IMR-90 (cell line): ENCODE measurements around the gene UNC79. TPM values are rescaled to one million over a fixed set of nuclear protein-coding genes. Genes with fewer than 3 reads are reported as not detected.

Source experiments
- ATAC-seq: fragments of 200-7000 bp; cut with Tn5 transposase; 2 replicates; pipeline ENCODE4 v1.9.1; 2020; ENCODE audit warnings: low read depth, mild to moderate bottlenecking, moderate library complexity
- BruUV-seq: library from RNA; stranded (reverse); fragments of 400-500 nt; replicated peaks from 2 replicates; lab custom pipeline; 2021; lab: Mats Ljungman, UMichigan
- CTCF ChIA-PET: fragments of 300-600 bp; formaldehyde crosslinking; extraction: SDS; loops from one replicate; lab custom pipeline; 2021; ENCODE audit warnings: antibody characterized with exemption; lab: Yijun Ruan, JAX
- POLR2A ChIA-PET: fragments of 300-600 bp; sonication (Branson Sonifier 250); formaldehyde crosslinking; loops from one replicate; lab custom pipeline; 2022; ENCODE audit warnings: antibody characterized with exemption; ENCODE audit not compliant: unreplicated experiment; lab: Charles Lee
- DNase-seq: peaks from one replicate; pipeline ENCODE4 v3.0.0; 2013
- H2AFZ ChIP-seq: replicated peaks from 2 replicates; pipeline ENCODE3; 2013; ENCODE audit warnings: low read length, mild to moderate bottlenecking; ENCODE audit not compliant: poor library complexity
- H2AK5ac ChIP-seq: 2 replicates; pipeline ENCODE4 v1.6.1; 2013; ENCODE audit warnings: low read depth, low read length, inconsistent platforms
- H2AK9ac ChIP-seq: replicated peaks from 2 replicates; pipeline ENCODE3; 2013; ENCODE audit warnings: mild to moderate bottlenecking, low read depth, low read length, moderate library complexity; ENCODE audit not compliant: poor library complexity
- H2BK120ac ChIP-seq: 2 replicates; pipeline ENCODE4 v1.6.1; 2013; ENCODE audit warnings: low read depth, low read length, inconsistent platforms
- H2BK15ac ChIP-seq: 3 replicates; pipeline ENCODE4 v1.6.1; 2013; ENCODE audit warnings: low read depth, low read length, inconsistent platforms
- H2BK20ac ChIP-seq: 2 replicates; pipeline ENCODE4 v1.6.1; 2013; ENCODE audit warnings: low read depth, mild to moderate bottlenecking, inconsistent platforms, low read length, moderate library complexity
- H2BK5ac ChIP-seq: 2 replicates; pipeline ENCODE4 v1.6.1; 2013; ENCODE audit warnings: mild to moderate bottlenecking, low read depth, low read length, inconsistent platforms; ENCODE audit not compliant: poor library complexity, severe bottlenecking
- H3K14ac ChIP-seq: replicated peaks from 2 replicates; pipeline ENCODE4 v1.6.1; 2013; ENCODE audit warnings: low read depth, low read length, inconsistent platforms
- H3K18ac ChIP-seq: 2 replicates; pipeline ENCODE4 v1.6.1; 2013; ENCODE audit warnings: low read depth, low read length, control low read depth
- H3K23ac ChIP-seq: 2 replicates; pipeline ENCODE4 v1.6.1; 2013; ENCODE audit warnings: low read depth, low read length, inconsistent platforms
- H3K27ac ChIP-seq: 2 replicates; pipeline ENCODE4 v1.5.1; 2013; ENCODE audit warnings: mild to moderate bottlenecking, control low read depth, low read length; ENCODE audit not compliant: insufficient read depth
- H3K27me3 ChIP-seq: 2 replicates; pipeline ENCODE4 v1.6.1; 2013; ENCODE audit warnings: low read length; ENCODE audit not compliant: control insufficient read depth, insufficient read depth
- H3K36me3 ChIP-seq: 2 replicates; pipeline ENCODE4 v1.6.1; 2013; ENCODE audit warnings: low read length, mixed read lengths; ENCODE audit not compliant: control insufficient read depth, insufficient read depth
- H3K4ac ChIP-seq: 2 replicates; pipeline ENCODE4 v1.6.1; 2013; ENCODE audit warnings: low read depth, low read length, inconsistent platforms
- H3K4me1 ChIP-seq: 2 replicates; pipeline ENCODE4 v1.6.1; 2013; ENCODE audit warnings: low read length, mixed read lengths; ENCODE audit not compliant: control insufficient read depth, insufficient read depth
- H3K4me2 ChIP-seq: 2 replicates; pipeline ENCODE4 v1.6.1; 2013; ENCODE audit warnings: low read depth, mild to moderate bottlenecking, control low read depth, low read length, moderate library complexity
- H3K4me3 ChIP-seq: 2 replicates; pipeline ENCODE4 v1.5.1; 2013; ENCODE audit warnings: low read depth, mild to moderate bottlenecking, control low read depth, low read length, moderate library complexity; ENCODE audit not compliant: insufficient read depth
- H3K56ac ChIP-seq: 2 replicates; pipeline ENCODE4 v1.6.1; 2013; ENCODE audit warnings: low read length, inconsistent platforms; ENCODE audit not compliant: insufficient read depth; ENCODE audit errors: extremely low read depth
- H3K79me1 ChIP-seq, 2 experiments: 2 replicates each; pipeline ENCODE4 v1.6.1; 2013; ENCODE audit warnings: low read length in 2 of 2, inconsistent platforms in 1 of 2, low read depth in 1 of 2
- H3K9ac ChIP-seq: 2 replicates; pipeline ENCODE4 v1.6.1; 2013; ENCODE audit warnings: low read depth, low read length, control low read depth
- H3K9me1 ChIP-seq: 2 replicates; pipeline ENCODE4 v1.6.1; 2013; ENCODE audit warnings: low read length, inconsistent platforms; ENCODE audit not compliant: insufficient read depth
- H3K9me3 ChIP-seq: 2 replicates; pipeline ENCODE4 v1.6.1; 2013; ENCODE audit warnings: low read length; ENCODE audit not compliant: control insufficient read depth, insufficient read depth
- H4K20me1 ChIP-seq: 2 replicates; pipeline ENCODE4 v1.6.1; 2013; ENCODE audit warnings: low read length, inconsistent platforms; ENCODE audit not compliant: insufficient read depth
- H4K5ac ChIP-seq: 2 replicates; pipeline ENCODE4 v1.6.1; 2013; ENCODE audit warnings: mild to moderate bottlenecking, low read depth, low read length, control low read depth
- H4K8ac ChIP-seq, 2 experiments: 2 replicates each; pipeline ENCODE4 v1.6.1; 2013; ENCODE audit warnings: low read depth in 2 of 2, low read length in 2 of 2, control low read depth in 1 of 2, inconsistent platforms in 1 of 2
- H4K91ac ChIP-seq: 2 replicates; pipeline ENCODE4 v1.6.1; 2013; ENCODE audit warnings: low read depth, low read length, inconsistent platforms; ENCODE audit not compliant: insufficient read depth
- BHLHE40 ChIP-seq: fragments of 150-350 bp; IDR thresholded peaks from 2 replicates; pipeline ENCODE4 v1.6.1; 2016; ENCODE audit warnings: mild to moderate bottlenecking, low read depth, low read length
- CEBPB ChIP-seq: IDR thresholded peaks from 2 replicates; pipeline ENCODE4 v1.6.1; 2012; ENCODE audit warnings: low read depth, low read length, improper control_type of control experiment
- CHD1 ChIP-seq: IDR thresholded peaks from 2 replicates; pipeline ENCODE4 v1.6.1; 2012; ENCODE audit warnings: low read depth, low read length, improper control_type of control experiment
- CTCF ChIP-seq: conservative IDR thresholded peaks from 2 replicates; pipeline ENCODE4 v1.5.1; 2012; ENCODE audit warnings: mild to moderate bottlenecking, low read depth, low read length, improper control_type of control experiment
- ELK1 ChIP-seq: fragments of 150-350 bp; IDR thresholded peaks from 2 replicates; pipeline ENCODE4 v1.6.1; 2016; ENCODE audit warnings: low read depth, mild to moderate bottlenecking, low read length, moderate library complexity, borderline replicate concordance
- FOS ChIP-seq: fragments of 150-350 bp; IDR thresholded peaks from 2 replicates; pipeline ENCODE4 v1.6.1; 2016; ENCODE audit warnings: low read depth, low read length
- MAFK ChIP-seq: IDR thresholded peaks from 2 replicates; pipeline ENCODE4 v1.6.1; 2012; ENCODE audit warnings: low read depth, low read length, improper control_type of control experiment
- MAZ ChIP-seq: IDR thresholded peaks from 2 replicates; pipeline ENCODE4 v1.6.1; 2012; ENCODE audit warnings: low read depth, mild to moderate bottlenecking, low read length, improper control_type of control experiment, moderate library complexity, borderline replicate concordance
- MXI1 ChIP-seq: IDR thresholded peaks from 2 replicates; pipeline ENCODE4 v1.6.1; 2012; ENCODE audit warnings: low read depth, mild to moderate bottlenecking, low read length, moderate library complexity, borderline replicate concordance
- NFE2L2 ChIP-seq: fragments of 150-350 bp; IDR thresholded peaks from 2 replicates; pipeline ENCODE4 v1.6.1; 2016; ENCODE audit warnings: low read depth, mild to moderate bottlenecking, low read length
- POLR2A ChIP-seq: IDR thresholded peaks from 2 replicates; pipeline ENCODE4 v1.6.1; 2012; ENCODE audit warnings: mild to moderate bottlenecking, low read depth, low read length
- RAD21 ChIP-seq: IDR thresholded peaks from 2 replicates; pipeline ENCODE4 v1.6.1; 2012; ENCODE audit warnings: low read length, improper control_type of control experiment
- RCOR1 ChIP-seq: IDR thresholded peaks from 2 replicates; pipeline ENCODE4 v1.6.1; 2012; ENCODE audit warnings: mild to moderate bottlenecking, low read length, improper control_type of control experiment; ENCODE audit not compliant: insufficient replicate concordance
- RFX5 ChIP-seq: IDR thresholded peaks from 2 replicates; pipeline ENCODE4 v1.8.0; 2012; ENCODE audit warnings: low read depth, mild to moderate bottlenecking, low read length, moderate library complexity
- SMC3 ChIP-seq: fragments of 150-350 bp; IDR thresholded peaks from 2 replicates; pipeline ENCODE4 v1.6.1; 2016; ENCODE audit warnings: low read depth, mild to moderate bottlenecking, antibody characterized with exemption, low read length, moderate library complexity
- USF2 ChIP-seq: fragments of 150-350 bp; IDR thresholded peaks from 2 replicates; pipeline ENCODE4 v1.6.1; 2017; ENCODE audit warnings: mild to moderate bottlenecking, antibody characterized with exemption, low read length, low read depth
- WGBS, 2 experiments: methylation state at CpG; one replicate each; pipeline versions ENCODE4 v1.1.5 to v1.1.7; 2013; ENCODE audit warnings: missing lambda C conversion rate in 2 of 2; ENCODE audit not compliant: insufficient read length in 1 of 2; ENCODE audit errors: extremely low coverage in 2 of 2; 5-methylcytosine and 5-hydroxymethylcytosine counted together
- dilution Hi-C: fragments of 300-500 bp; cut with HindIII; formaldehyde crosslinking; loops from one replicate; pipeline ENCODE4 v1.14.3; 2018; ENCODE audit warnings: low sequenced_read_pairs; ENCODE audit not compliant: unreplicated experiment
- in situ Hi-C: fragments of 300-500 bp; cut with MboI; formaldehyde crosslinking; loops from 3 replicates; pipeline ENCODE4 v1.14.3; 2019; ENCODE audit warnings: low sequenced_read_pairs, inconsistent platforms, mixed read lengths
- intact Hi-C: fragments of 100-400 bp; cut with micrococcal nuclease; formaldehyde crosslinking; loops from 2 replicates; pipeline ENCODE4 v1.10.0; 2022
- polyA plus RNA-seq, 3 experiments: library from polyadenylated mRNA; depleted of rRNA; stranded (reverse); fragments of >200 nt; gene quantifications; 2 replicates each; pipeline ENCODE4 v1.2.3, GENCODE V29; 2012; ENCODE audit warnings: low replicate concordance in 1 of 3
- total RNA-seq: library from RNA; depleted of rRNA; stranded (reverse); fragments of >200 nt; gene quantifications from 2 replicates; pipeline ENCODE4 v1.2.3, GENCODE V29; 2012

Gene UNC79
- total and polyA plus RNA-seq, 2 of the 4 experiments (the other 2 are of a cell fraction) = under 0.01 TPM

GRCh38 chr14:93720076-93720815 is 289.5 kb downstream of the UNC79 start:
- no peak for DNase-seq
- intact Hi-C loops (no loop called here), dilution Hi-C loops (no loop called here), in situ Hi-C loops (no loop called here)
- no peaks in the 10 kb centered on the region for H3K9me1 ChIP-seq
- H3K4me3 ChIP-seq = no peak overlapping the region
- ChIA-PET CTCF (no interaction called here), POLR2A (no interaction called here)
- H2AFZ ChIP-seq = no peak overlapping the region
- peaks cover 26% of the 10 kb centered on the region; the same call in 1 of the 2 replicates for H3K9me3 ChIP-seq
- 20% methylated on average over 3 of the region's 12 CpGs; no CpG with 5 or more reads in 1 of the 2 experiments for WGBS, 2 experiments
- H2BK120ac ChIP-seq = no peak overlapping the region
- H2BK15ac ChIP-seq = no peak overlapping the region
- no peaks in the 10 kb centered on the region for H3K27me3 ChIP-seq
- H3K27ac ChIP-seq = no peak overlapping the region
- H2BK20ac ChIP-seq = no peak overlapping the region
- no peak overlapping the region for H3K14ac ChIP-seq
- no peaks in the 10 kb centered on the region for H4K20me1 ChIP-seq
- H3K56ac ChIP-seq = no peak overlapping the region
- no peak overlapping the region for H2BK5ac ChIP-seq
- H4K5ac ChIP-seq = no peak overlapping the region
- no peak overlapping the region for H3K18ac ChIP-seq
- H3K36me3 ChIP-seq = no peaks in the 10 kb centered on the region
- no peaks in the 10 kb centered on the region for H3K4me1 ChIP-seq
- TF ChIP-seq MXI1 (no peak), POLR2A (no peak), CTCF (no peak), USF2 (no peak), RFX5 (no peak), SMC3 (no peak), CEBPB (no peak), MAZ (no peak), NFE2L2 (no peak), ELK1 (no peak), FOS (no peak), RAD21 (no peak), MAFK (no peak), BHLHE40 (no peak), CHD1 (no peak), RCOR1 (no peak)
- ATAC-seq = no peak
- H4K91ac ChIP-seq = no peak overlapping the region
- H2AK9ac ChIP-seq = no peak overlapping the region
- no peak overlapping the region for H3K4ac ChIP-seq
- H4K8ac ChIP-seq = no peak overlapping the region
- H3K79me1 ChIP-seq = no peaks in the 10 kb centered on the region
- no TSS peak for BruUV-seq
- no peak overlapping the region for H3K9ac ChIP-seq
- H3K23ac ChIP-seq = no peak overlapping the region
- no peak overlapping the region for H3K4me2 ChIP-seq
- no peak overlapping the region for H2AK5ac ChIP-seq
